Gastroesophageal sphincter (tissue), 3 donors: ENCODE data around the gene TAGLN.

Experiments
- CTCF ChIP-seq, 4 experiments: fragments of 200-600 bp in 2 of 4; fragments of 450-650 bp in 2 of 4; sonication (generic) in 1 of 4; IDR thresholded peaks; one replicate each; pipeline ENCODE4 v1.5.1; 2017 to 2019; ENCODE audit warnings: antibody characterized with exemption in 4 of 4, mild to moderate bottlenecking in 2 of 4, moderate library complexity in 2 of 4
- EP300 ChIP-seq: sonication (generic); formaldehyde crosslinking; IDR thresholded peaks from one replicate; pipeline ENCODE4 v1.6.1; 2017; ENCODE audit warnings: antibody characterized with exemption, mild to moderate bottlenecking
- POLR2A ChIP-seq, 2 donors: fragments of 450-650 bp; IDR thresholded peaks; one replicate each; pipeline ENCODE4 v1.6.1; 2017; ENCODE audit warnings: antibody characterized with exemption in 2 of 2, mild to moderate bottlenecking in 2 of 2, moderate library complexity in 1 of 2
- POLR2AphosphoS5 ChIP-seq: sonication (generic); formaldehyde crosslinking; IDR thresholded peaks from one replicate; pipeline ENCODE4 v1.6.1; 2017; ENCODE audit warnings: antibody characterized with exemption

GRCh38 chr11:117180020-117180419 is 19.1 kb upstream of the TAGLN start:
- TF ChIP-seq CTCF (IDR thresholded peaks at IDR 0.05) (no peak), POLR2A (IDR thresholded peaks at IDR 0.05) (no peak), POLR2AphosphoS5 (no peak), EP300 (no peak)
